Body of pancreas (tissue), 4 donors: Measurements from ENCODE around the gene PTGFR. TPM values are rescaled to one million over a fixed set of nuclear protein-coding genes. Genes with fewer than 3 reads are reported as not detected.

Experiments used
- ATAC-seq: fragments of 150-250 bp; one replicate; pipeline ENCODE4 v1.9.1; 2016
- DNase-seq, 4 donors: peaks; one replicate each; pipeline ENCODE4 v3.0.0-alpha.2; 2019
- H3K27ac ChIP-seq, 4 donors: fragments of 200-600 bp; sonication (generic); 1 replicate in 3 of 4; 2 replicates in 1 of 4; pipeline versions ENCODE4 v1.5.1 to v1.6.1; 2016 to 2019; ENCODE audit warnings: mild to moderate bottlenecking in 1 of 4, mixed read lengths in 1 of 4, moderate library complexity in 1 of 4
- H3K27me3 ChIP-seq, 2 donors: fragments of 200-600 bp; sonication (generic); one replicate each; pipeline ENCODE4 v1.6.0; 2016; ENCODE audit warnings: mild to moderate bottlenecking in 1 of 2
- H3K36me3 ChIP-seq, 2 donors: fragments of 200-600 bp; sonication (generic); replicated peaks in 1 of 2; 2 replicates each; pipeline ENCODE4 v1.5.1; 2016; ENCODE audit warnings: low read depth in 2 of 2; ENCODE audit not compliant: insufficient read depth in 1 of 2
- H3K4me1 ChIP-seq: fragments of 200-600 bp; sonication (generic); one replicate; pipeline ENCODE4 v1.6.0; 2016
- H3K4me3 ChIP-seq, 2 donors: fragments of 200-600 bp; sonication (generic); 1 replicate in 1 of 2; 2 replicates in 1 of 2; pipeline ENCODE4 v1.5.1; 2016 to 2019
- H3K9me3 ChIP-seq, 3 donors: fragments of 200-600 bp; sonication (generic); 1 replicate in 2 of 3; 2 replicates in 1 of 3; pipeline ENCODE4 v1.5.1; 2016
- CTCF ChIP-seq, 7 experiments: fragments of 450-650 bp in 4 of 7; fragments of 200-600 bp in 3 of 7; sonication (generic) in 3 of 7; IDR thresholded peaks; one replicate each; pipeline ENCODE4 v1.5.1; 2016 to 2019; ENCODE audit warnings: antibody characterized with exemption in 7 of 7
- POLR2A ChIP-seq, 3 donors: fragments of 450-650 bp; IDR thresholded peaks; one replicate each; pipeline ENCODE4 v1.6.1; 2016; ENCODE audit warnings: antibody characterized with exemption in 3 of 3, mild to moderate bottlenecking in 2 of 3
- WGBS, 2 donors: methylation state at CpG; one replicate each; pipeline ENCODE4 v1.1.5; 2017; 5-methylcytosine and 5-hydroxymethylcytosine counted together
- intact Hi-C: fragments of 100-400 bp; cut with DNase I; formaldehyde crosslinking; loops from one replicate; pipeline ENCODE4 v1.15.1; 2023
- total RNA-seq, 2 donors: library from RNA; depleted of rRNA; stranded (reverse); fragments of >200 nt; gene quantifications; one replicate each; pipeline ENCODE4 v1.1.0, GENCODE V29; 2016

Gene PTGFR
- total RNA-seq, 2 donors from 2014 or later: 1.0 to 3.0 TPM

- 68% methylated on average over 9 of the region's 9 CpGs for WGBS, 2 donors
Measured at GRCh38 chr1:78577257-78578100, 86.7 kb downstream of the PTGFR start.

GRCh38 chr1:78586572-78586971, 95.8 kb downstream of the PTGFR start:
- no peak for DNase-seq
- TF ChIP-seq CTCF (IDR thresholded peaks at IDR 0.05): no peak
- TF ChIP-seq POLR2A (IDR thresholded peaks at IDR 0.05): no peak
- 57 to 84% methylated on average over 1 of the region's 1 CpG for WGBS, 2 donors
- Histone ChIP-seq H3K27ac (no peak overlapping the region), H3K4me3 (no peak overlapping the region), H3K4me1 (no peaks in the 10 kb centered on the region), H3K36me3 (no peaks in the 10 kb centered on the region), H3K9me3 (no peaks in the 10 kb centered on the region), H3K27me3 (no peaks in the 10 kb centered on the region)
- intact Hi-C loops: no loop called here
- ATAC-seq: no peak

More at GRCh38 chr1:78577257-78578100, 86.7 kb downstream of the PTGFR start:
- ATAC-seq (no peak), DNase-seq (no peak)
- Histone ChIP-seq H3K9me3 (no peaks in the 10 kb centered on the region), H3K27me3 (no peaks in the 10 kb centered on the region), H3K4me3 (no peak overlapping the region), H3K27ac (no peak overlapping the region), H3K36me3 (no peaks in the 10 kb centered on the region), H3K4me1 (no peaks in the 10 kb centered on the region)
- intact Hi-C loops: no loop called here
- TF ChIP-seq POLR2A (IDR thresholded peaks at IDR 0.05) (no peak), CTCF (IDR thresholded peaks at IDR 0.05) (no peak)

- Histone ChIP-seq H3K27me3 (no peaks in the 10 kb centered on the region), H3K27ac (no peak overlapping the region), H3K4me1 (no peaks in the 10 kb centered on the region), H3K4me3 (no peak overlapping the region), H3K9me3 (no peaks in the 10 kb centered on the region), H3K36me3 (no peaks in the 10 kb centered on the region)
- ATAC-seq: no peak
- no peak for DNase-seq
- TF ChIP-seq POLR2A (IDR thresholded peaks at IDR 0.05): no peak
- no peak for TF ChIP-seq CTCF (IDR thresholded peaks at IDR 0.05)
- WGBS, 2 donors: 83 to 86% methylated on average over 1 of the region's 1 CpG
- intact Hi-C loops: no loop called here
Measured at GRCh38 chr1:78587211-78587610, 96.4 kb downstream of the PTGFR start.

Other genes with a start within 250 kb of the PTGFR start
- gene IFI44L, start 129.5 kb downstream of the PTGFR start, total RNA-seq: 1 to 10 TPM in 1 of 2 donors, under 1 TPM in 1; 0.99 to 3.9 TPM
- 10 to 100 TPM; 14.5 to 17.6 TPM for gene IFI44, start 158.9 kb downstream of the PTGFR start, total RNA-seq